Measurements from ENCODE around the gene NOL12.

The NOL12 gene

DNA sequence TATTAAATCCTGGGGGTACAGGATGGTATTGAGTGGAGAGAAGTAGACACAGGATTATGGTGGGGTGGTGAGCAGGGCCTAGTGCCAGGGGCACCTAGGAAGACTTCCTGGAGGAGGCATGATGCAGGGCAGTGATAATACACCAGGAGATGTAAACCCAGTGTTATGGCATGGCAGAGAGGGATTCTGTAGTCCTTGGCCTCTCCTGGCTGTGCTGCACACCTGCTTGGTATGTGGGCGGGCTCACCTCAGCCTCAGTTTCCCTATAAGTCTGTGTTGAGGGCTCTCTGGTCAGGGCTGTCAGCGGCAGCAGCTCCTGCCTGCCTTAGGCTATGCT is 25.5 kb upstream of the NOL12 start:
- H3K27ac ChIP-seq: no peak overlapping the region; the same call in 1 of the 2 replicates
- TF ChIP-seq, protein P1, sequence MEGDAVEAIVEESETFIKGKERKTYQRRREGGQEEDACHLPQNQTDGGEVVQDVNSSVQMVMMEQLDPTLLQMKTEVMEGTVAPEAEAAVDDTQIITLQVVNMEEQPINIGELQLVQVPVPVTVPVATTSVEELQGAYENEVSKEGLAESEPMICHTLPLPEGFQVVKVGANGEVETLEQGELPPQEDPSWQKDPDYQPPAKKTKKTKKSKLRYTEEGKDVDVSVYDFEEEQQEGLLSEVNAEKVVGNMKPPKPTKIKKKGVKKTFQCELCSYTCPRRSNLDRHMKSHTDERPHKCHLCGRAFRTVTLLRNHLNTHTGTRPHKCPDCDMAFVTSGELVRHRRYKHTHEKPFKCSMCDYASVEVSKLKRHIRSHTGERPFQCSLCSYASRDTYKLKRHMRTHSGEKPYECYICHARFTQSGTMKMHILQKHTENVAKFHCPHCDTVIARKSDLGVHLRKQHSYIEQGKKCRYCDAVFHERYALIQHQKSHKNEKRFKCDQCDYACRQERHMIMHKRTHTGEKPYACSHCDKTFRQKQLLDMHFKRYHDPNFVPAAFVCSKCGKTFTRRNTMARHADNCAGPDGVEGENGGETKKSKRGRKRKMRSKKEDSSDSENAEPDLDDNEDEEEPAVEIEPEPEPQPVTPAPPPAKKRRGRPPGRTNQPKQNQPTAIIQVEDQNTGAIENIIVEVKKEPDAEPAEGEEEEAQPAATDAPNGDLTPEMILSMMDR (conservative IDR thresholded peaks at IDR 0.05): no peak

GRCh38 chr22:37661160-37661924 is 24.8 kb upstream of the NOL12 start:
- no peak overlapping the region; the same call in 1 of the 2 replicates for H3K27ac ChIP-seq

GRCh38 chr22:37662039-37662438 is 24.1 kb upstream of the NOL12 start:
- no peak overlapping the region for H3K27ac ChIP-seq
- TF ChIP-seq, protein P1 (conservative IDR thresholded peaks at IDR 0.05): no peak

More at GRCh38 chr22:37661160-37661924, 24.8 kb upstream of the NOL12 start:
- TF ChIP-seq, protein P1 (conservative IDR thresholded peaks at IDR 0.05): no peak

- H3K27ac ChIP-seq: no peak overlapping the region
- TF ChIP-seq, protein P1 (conservative IDR thresholded peaks at IDR 0.05): no peak
Observed at GRCh38 chr22:37663521-37664140, 22.5 kb upstream of the NOL12 start.

- H3K27ac ChIP-seq: no peak overlapping the region
- TF ChIP-seq, protein P1 (conservative IDR thresholded peaks at IDR 0.05): no peak
Observed at GRCh38 chr22:37664249-37665101, 21.7 kb upstream of the NOL12 start.

DNA sequence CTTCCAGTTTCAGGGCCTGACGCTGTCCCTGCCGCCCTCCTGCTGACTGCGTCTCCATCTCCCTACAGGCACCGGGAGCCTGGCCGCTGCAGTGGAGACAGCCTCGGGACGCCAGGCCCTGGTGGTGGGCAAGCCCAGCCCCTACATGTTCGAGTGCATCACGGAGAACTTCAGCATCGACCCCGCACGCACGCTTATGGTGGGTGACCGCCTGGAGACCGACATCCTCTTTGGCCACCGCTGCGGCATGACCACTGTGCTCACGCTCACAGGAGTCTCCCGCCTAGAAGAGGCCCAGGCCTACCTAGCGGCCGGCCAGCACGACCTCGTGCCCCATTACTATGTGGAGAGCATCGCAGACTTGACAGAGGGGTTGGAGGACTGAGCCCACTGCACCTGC is 20.7 kb upstream of the NOL12 start:
- no peak overlapping the region for H3K27ac ChIP-seq
- TF ChIP-seq, protein P1 (conservative IDR thresholded peaks at IDR 0.05): no peak

DNA sequence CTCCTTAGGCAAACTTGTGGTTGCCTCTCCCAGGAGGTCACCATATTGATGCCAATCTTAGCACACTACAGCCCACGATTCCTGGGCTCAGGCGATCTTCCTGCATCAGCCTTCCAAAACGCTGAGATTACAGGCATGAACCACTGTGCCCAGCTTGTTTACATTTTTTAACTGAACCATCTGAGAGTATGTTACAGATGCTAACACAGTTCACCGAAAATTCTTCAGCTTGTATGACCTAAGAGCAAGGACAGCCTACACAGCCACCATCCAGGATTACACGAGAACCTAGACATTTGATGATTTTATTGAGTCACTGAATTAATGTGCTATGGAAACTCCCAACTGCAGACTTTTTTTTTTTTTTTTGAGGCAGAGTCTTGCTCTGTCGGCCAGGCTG is 16.6 kb upstream of the NOL12 start:
- TF ChIP-seq, protein P1 (conservative IDR thresholded peaks at IDR 0.05): no peak
- no peak overlapping the region for H3K27ac ChIP-seq

Measured in VCaP (cell line).